Keratinocyte (primary cell): ENCODE results near the gene SLC25A39. TPM values are rescaled to one million over a fixed set of nuclear protein-coding genes. Genes with fewer than 3 reads are reported as not detected.
A peak's percentile ranks its signal among the peaks of the same experiment; 100 is the strongest.

Experiments
- DNase-seq: peaks from one replicate; pipeline ENCODE4 v3.0.0-alpha.2; 2011; ENCODE audit warnings: low read depth, missing footprints, low spot score
- FAIRE-seq: peaks from 2 replicates; lab custom pipeline; 2011; peaks lifted over from hg19 to GRCh38; lab: Jason Lieb, UNC
- H2AFZ ChIP-seq: 2 replicates; pipeline ENCODE4 v1.6.0; 2012; ENCODE audit warnings: low read length, control low read depth, inconsistent platforms; ENCODE audit not compliant: control insufficient read depth
- H3K27ac ChIP-seq: 2 replicates; pipeline ENCODE4 v1.5.1; 2011; ENCODE audit warnings: low read length; ENCODE audit not compliant: control insufficient read depth, insufficient read depth
- H3K27me3 ChIP-seq: 3 replicates; pipeline ENCODE4 v1.6.0; 2011; ENCODE audit warnings: low read length; ENCODE audit not compliant: control insufficient read depth, insufficient read depth; ENCODE audit errors: extremely low read depth
- H3K36me3 ChIP-seq, 2 experiments: 2 replicates in 1 of 2; 3 replicates in 1 of 2; pipeline ENCODE4 v1.5.1; 2011; ENCODE audit warnings: low read length in 2 of 2, mild to moderate bottlenecking in 1 of 2; ENCODE audit not compliant: control insufficient read depth in 2 of 2, insufficient read depth in 2 of 2; ENCODE audit errors: extremely low read depth in 1 of 2
- H3K4me1 ChIP-seq: 3 replicates; pipeline ENCODE4 v1.5.1; 2011; ENCODE audit warnings: low read length; ENCODE audit not compliant: control insufficient read depth, insufficient read depth; ENCODE audit errors: extremely low read depth
- H3K4me2 ChIP-seq: 3 replicates; pipeline ENCODE4 v1.6.0; 2011; ENCODE audit warnings: low read depth, low read length; ENCODE audit not compliant: control insufficient read depth, insufficient read depth; ENCODE audit errors: extremely low read depth
- H3K4me3 ChIP-seq, 3 experiments: fragments of 200-600 bp in 1 of 3; sonication (generic) in 1 of 3; 2 replicates in 2 of 3; 3 replicates in 1 of 3; pipeline ENCODE4 v1.5.1; 2011 to 2016; ENCODE audit warnings: low read length in 3 of 3, mild to moderate bottlenecking in 3 of 3, control low read depth in 2 of 3, inconsistent platforms in 1 of 3, low read depth in 1 of 3, mixed read lengths in 1 of 3, mixed run types in 1 of 3, moderate library complexity in 1 of 3; ENCODE audit not compliant: control insufficient read depth in 2 of 3, insufficient read depth in 2 of 3; ENCODE audit errors: extremely low read depth in 1 of 3
- H3K79me2 ChIP-seq: 2 replicates; pipeline ENCODE4 v1.6.0; 2012; ENCODE audit warnings: low read length; ENCODE audit not compliant: control insufficient read depth, insufficient read depth
- H3K9ac ChIP-seq: 3 replicates; pipeline ENCODE4 v1.6.0; 2011; ENCODE audit warnings: low read length; ENCODE audit not compliant: control insufficient read depth, insufficient read depth; ENCODE audit errors: extremely low read depth
- H3K9me1 ChIP-seq: 3 replicates; pipeline ENCODE4 v1.6.0; 2011; ENCODE audit warnings: low read length; ENCODE audit not compliant: control insufficient read depth, insufficient read depth; ENCODE audit errors: extremely low read depth
- H3K9me3 ChIP-seq: 2 replicates; pipeline ENCODE4 v1.5.1; 2012; ENCODE audit warnings: low read depth, low read length; ENCODE audit not compliant: control insufficient read depth
- H4K20me1 ChIP-seq: 3 replicates; pipeline ENCODE4 v1.6.0; 2011; ENCODE audit warnings: low read length; ENCODE audit not compliant: control insufficient read depth, insufficient read depth; ENCODE audit errors: extremely low read depth
- CTCF ChIP-seq, 3 experiments: IDR thresholded peaks in 1 of 3; conservative IDR thresholded peaks in 1 of 3; optimal IDR thresholded peaks in 1 of 3; 2 replicates in 2 of 3; 3 replicates in 1 of 3; pipeline versions ENCODE3 to v1.5.1; 2011; ENCODE audit warnings: low read length in 3 of 3, mild to moderate bottlenecking in 3 of 3, moderate library complexity in 2 of 3, control low read depth in 1 of 3, inconsistent platforms in 1 of 3; ENCODE audit not compliant: insufficient read depth in 2 of 3; ENCODE audit errors: extremely low read depth in 1 of 3
- EZH2 ChIP-seq: IDR thresholded peaks from one replicate; pipeline ENCODE4 v1.6.1; 2012; ENCODE audit warnings: inconsistent platforms, mild to moderate bottlenecking, low read length, moderate library complexity
- dilution Hi-C: fragments of 300-500 bp; cut with MboI; formaldehyde crosslinking; loops from one replicate; pipeline ENCODE4 v1.7.0; 2020; ENCODE audit warnings: low sequenced_read_pairs; ENCODE audit not compliant: extremely low pct_ligation_motif_present
- polyA plus RNA-seq, 5 experiments: library from polyadenylated mRNA; depleted of rRNA in 3 of 5; stranded (reverse) in 3 of 5; stranded (forward) in 1 of 5; unstranded in 1 of 5; fragments of >200 nt; gene quantifications; 1 replicate in 1 of 5; 2 replicates in 3 of 5; 3 replicates in 1 of 5; pipeline versions ENCODE4 v1.2.1 to v1.2.3, GENCODE V29; 2011 to 2012; ENCODE audit warnings: missing spikeins in 2 of 5, low read depth in 1 of 5, low replicate concordance in 1 of 5

Gene SLC25A39
- polyA plus RNA-seq, 1 donor (not counting 4 experiments of a cell fraction or from before 2014, with no cell fraction given) = 108 TPM

DNA sequence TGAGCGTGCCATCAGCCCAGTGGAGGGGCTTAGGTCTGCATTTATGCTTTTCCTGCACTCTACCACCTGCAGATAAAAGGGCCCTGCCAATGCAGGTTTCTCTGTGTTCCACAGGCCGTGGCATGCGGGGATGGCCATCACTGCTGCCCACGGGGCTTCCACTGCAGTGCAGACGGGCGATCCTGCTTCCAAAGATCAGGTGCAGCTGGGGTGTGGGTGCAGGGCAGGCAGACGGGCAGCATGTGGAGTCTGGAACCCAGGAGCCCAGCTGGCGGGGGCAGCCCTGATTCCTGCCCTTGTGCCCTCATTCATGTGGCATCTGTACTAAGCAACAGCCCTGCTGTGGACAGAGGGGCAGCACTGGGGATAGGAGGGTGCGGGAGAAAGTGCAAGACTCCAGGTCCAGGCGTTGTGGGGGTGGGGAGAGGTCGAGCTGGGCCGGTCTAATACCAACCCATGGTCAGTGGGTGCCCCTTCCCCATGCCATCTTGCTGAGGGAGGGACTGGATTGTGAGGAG lies 25.0 kb upstream of the SLC25A39 start:
- Histone ChIP-seq H3K9me1 (no peaks in the 10 kb centered on the region), H3K9me3 (no peaks in the 10 kb centered on the region), H2AFZ (no peak overlapping the region), H3K4me2 (no peak overlapping the region), H4K20me1 (no peaks in the 10 kb centered on the region), H3K27ac (no peak overlapping the region), H3K4me3 (no peak overlapping the region), H3K4me1 (peaks cover 27% of the 10 kb centered on the region), H3K27me3 (no peaks in the 10 kb centered on the region), H3K79me2 (peaks cover 15% of the 10 kb centered on the region), H3K36me3 (peaks cover 25 to 33% of the 10 kb centered on the region in 2 experiments), H3K9ac (peak overlapping the region; percentile 35)
- dilution Hi-C loops = no loop called here
- TF ChIP-seq EZH2 (no peak), CTCF (optimal IDR thresholded peaks at IDR 0.05 in 1 of 3, IDR thresholded peaks at IDR 0.05 in 1 of 3, conservative IDR thresholded peaks at IDR 0.05 in 1 of 3; ENCODE audit: extremely low read depth in 1 of 3, insufficient read depth in 2 of 3, low read length in 3 of 3) (no peak)
- DNase-seq (no peak), FAIRE-seq (no peak)

DNA sequence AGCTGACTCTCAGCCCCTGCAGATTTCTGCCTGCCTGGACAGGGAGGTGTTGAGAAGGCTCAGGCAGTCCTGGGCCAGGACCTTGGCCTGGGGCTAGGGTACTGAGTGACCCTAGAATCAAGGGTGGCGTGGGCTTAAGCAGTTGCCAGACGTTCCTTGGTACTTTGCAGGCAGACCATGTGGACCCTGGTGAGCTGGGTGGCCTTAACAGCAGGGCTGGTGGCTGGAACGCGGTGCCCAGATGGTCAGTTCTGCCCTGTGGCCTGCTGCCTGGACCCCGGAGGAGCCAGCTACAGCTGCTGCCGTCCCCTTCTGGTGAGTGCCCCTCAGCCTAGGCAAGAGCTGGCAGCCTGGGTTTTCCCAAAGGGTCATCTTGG lies 24.4 kb upstream of the SLC25A39 start:
- dilution Hi-C loops = no loop called here
- FAIRE-seq = no peak
- H3K4me1 ChIP-seq = peaks cover 33% of the 10 kb centered on the region
- DNase-seq = no peak
- H3K4me2 ChIP-seq = peak overlapping the region; percentile 45
- peaks cover 25 to 33% of the 10 kb centered on the region in 2 experiments for H3K36me3 ChIP-seq
- peak overlapping the region in 1 of 3 experiments; percentile 31 for H3K4me3 ChIP-seq
- no peaks in the 10 kb centered on the region for H3K27me3 ChIP-seq
- no peaks in the 10 kb centered on the region for H3K9me3 ChIP-seq
- peak overlapping the region; percentile 35 for H3K9ac ChIP-seq
- H3K27ac ChIP-seq = peak overlapping the region; percentile 74
- H4K20me1 ChIP-seq = no peaks in the 10 kb centered on the region
- TF ChIP-seq EZH2 (no peak), CTCF (optimal IDR thresholded peaks at IDR 0.05 in 1 of 3, IDR thresholded peaks at IDR 0.05 in 1 of 3, conservative IDR thresholded peaks at IDR 0.05 in 1 of 3; ENCODE audit: extremely low read depth in 1 of 3, insufficient read depth in 2 of 3, low read length in 3 of 3) (no peak)
- peaks cover 15% of the 10 kb centered on the region for H3K79me2 ChIP-seq
- H2AFZ ChIP-seq = no peak overlapping the region
- no peaks in the 10 kb centered on the region for H3K9me1 ChIP-seq
